ENCODE results near the gene ZNF532.

GRCh38 chr18:58828399-58829121 is 36.1 kb upstream of the ZNF532 start:
- TF ChIP-seq EP300 (IDR thresholded peaks at IDR 0.05; ENCODE audit: low read depth) (no peak), CTCF (IDR thresholded peaks at IDR 0.05) (no peak), POLR2A (IDR thresholded peaks at IDR 0.05) (no peak)
